Femur (tissue), 1 donor: Measurements from ENCODE around the gene NECTIN3.

Experiments used
- DNase-seq: peaks from one replicate; pipeline ENCODE4 v3.0.0-alpha.2; 2017

NECTIN3 gene

DNA sequence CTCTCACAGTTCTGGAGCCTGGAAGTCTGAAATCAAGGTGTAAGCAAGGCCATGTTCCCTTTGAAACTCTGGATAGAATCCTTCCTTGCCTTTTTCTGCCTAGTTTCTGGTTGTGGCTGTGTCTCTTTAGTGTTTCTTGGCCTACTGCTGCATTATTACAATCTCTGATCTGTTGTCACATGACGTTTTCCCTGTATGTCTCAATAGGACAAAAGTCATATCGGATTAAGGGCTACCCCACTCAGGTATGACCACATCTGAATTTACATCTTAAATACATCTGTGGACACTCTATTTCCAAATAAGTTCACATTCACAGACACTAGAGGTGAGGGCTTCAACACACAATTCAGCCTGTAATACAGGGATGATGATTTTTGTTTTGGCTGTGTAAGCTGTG, 13.3 kb downstream of the NECTIN3 start:
- DNase-seq = no peak

DNA sequence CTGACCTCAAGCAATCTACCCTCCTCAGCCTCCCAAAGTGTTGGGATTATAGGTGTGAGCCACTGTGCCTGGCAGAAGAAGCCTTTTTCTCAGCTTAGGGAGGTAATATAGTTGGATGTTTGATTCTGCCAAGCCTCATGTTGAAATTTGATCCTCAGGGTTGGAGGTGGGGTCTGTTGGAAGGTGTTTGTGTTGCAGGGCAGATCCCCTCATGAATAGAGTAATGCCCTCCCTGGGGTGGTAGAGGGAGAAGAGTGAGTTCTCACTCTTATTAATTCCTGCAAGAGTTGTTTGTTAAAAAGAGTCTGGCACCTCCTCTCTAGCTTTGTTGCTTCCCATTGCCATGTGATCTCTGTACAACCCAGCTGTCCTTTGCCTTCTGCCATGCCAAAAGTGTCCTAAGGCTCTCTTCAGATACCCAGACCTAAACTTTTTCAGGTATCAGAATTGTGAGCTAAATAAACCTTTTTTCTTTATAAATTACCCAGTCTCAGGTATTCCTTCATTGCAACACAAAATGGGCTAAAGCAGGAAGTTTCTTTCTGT, 16.4 kb downstream of the NECTIN3 start:
- no peak for DNase-seq

DNA sequence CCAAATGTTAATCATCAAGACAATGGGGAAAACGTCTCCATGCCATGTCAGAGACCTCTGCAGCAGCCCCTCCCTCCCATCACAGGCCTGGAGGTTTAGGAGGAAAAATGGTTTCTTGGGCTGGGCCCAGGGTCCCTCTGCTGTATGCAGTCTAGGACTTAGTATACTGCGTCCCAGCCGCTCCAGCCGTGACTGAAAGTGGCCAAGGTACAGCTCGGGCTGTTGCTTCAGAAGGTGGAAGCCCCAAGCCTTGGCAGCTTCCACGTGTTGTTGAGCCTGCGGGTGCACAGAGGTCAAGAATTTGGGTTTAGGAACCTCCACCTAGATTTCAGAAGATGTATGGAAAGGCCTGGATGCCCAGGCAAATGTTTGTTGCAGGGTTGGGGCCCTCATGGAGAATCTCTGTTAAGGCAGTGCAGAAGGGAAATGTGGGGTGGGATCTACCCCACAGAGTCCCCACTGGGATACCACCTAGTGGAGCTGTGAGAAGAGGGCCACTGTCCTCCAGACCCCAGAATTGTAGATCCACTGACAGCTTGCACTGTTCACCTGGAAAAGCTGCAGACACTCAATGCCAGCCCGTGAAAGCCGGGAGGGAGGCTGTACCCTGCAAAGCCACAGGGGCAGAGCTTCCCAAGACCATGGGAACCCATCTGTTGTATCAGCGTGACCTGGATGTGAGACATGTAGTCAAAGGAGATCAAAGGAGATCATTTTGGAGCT, 25.0 kb downstream of the NECTIN3 start:
- DNase-seq = no peak

DNA sequence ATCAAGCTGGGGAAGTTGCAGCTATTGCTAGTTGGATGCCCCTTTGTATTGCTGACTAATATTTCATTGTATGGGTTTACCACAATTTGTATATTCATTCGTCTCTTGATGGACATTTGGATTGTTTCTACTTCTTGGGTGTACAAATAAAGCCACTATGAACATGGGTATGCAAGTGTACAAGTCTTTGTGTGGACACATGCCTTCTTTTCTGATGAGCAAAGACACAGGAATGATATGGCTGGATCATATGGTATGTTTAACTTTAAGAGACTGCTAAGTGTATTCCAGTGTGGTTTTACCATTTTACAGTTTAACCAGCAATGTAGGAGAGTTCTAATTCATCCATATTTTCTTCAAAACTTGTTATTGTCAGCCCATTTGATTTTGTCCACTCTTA, 32.2 kb downstream of the NECTIN3 start:
- no peak for DNase-seq

DNA sequence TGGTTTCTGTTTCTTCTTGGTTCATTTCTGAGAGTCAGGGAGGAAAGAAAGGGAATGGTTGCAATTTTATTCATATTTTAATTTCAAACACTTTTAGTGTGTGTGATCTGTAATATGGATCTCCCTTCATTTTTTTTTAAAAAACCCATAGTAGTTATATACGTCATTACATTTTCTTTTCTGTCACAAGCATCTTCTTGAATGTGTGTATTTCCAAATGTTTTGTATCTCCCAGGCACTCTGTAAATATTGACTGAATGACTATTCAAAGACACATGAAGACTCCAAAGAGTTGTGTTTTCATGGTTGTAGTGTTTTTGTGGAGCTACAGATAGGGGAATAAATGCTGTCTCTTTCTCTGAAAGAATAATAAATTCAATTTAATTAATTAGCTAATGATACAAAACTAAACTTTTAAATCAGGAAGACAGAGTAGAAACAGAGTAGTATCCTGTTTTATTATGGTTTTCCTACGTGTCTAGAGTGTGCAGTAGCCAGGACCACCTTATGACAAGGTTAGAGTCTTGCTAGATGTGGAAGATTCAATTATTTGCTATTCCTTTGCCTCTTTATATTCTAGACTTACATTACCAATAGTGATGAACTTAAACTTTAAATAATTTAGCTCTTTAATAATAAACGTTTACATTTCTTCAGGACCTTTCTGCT, 35.5 kb downstream of the NECTIN3 start:
- no peak for DNase-seq

DNA sequence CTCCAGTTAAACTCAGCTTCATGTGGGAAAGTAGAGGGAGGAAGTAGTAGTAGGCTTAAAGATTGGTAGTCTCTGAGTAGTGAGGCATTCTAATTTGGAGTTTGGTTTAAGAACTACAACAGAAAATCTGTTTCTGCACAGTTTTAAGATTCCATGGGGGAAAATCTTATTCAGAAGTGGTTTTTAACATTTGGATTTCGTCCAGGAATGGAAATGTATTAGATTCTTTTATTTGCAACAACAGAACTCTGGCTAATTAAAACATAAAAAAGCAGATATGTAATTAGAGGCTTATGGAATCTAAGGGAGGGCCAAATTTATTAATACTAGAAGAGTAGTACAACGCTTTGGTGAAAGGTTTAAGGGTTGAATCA, 36.0 kb downstream of the NECTIN3 start:
- no peak for DNase-seq

DNA sequence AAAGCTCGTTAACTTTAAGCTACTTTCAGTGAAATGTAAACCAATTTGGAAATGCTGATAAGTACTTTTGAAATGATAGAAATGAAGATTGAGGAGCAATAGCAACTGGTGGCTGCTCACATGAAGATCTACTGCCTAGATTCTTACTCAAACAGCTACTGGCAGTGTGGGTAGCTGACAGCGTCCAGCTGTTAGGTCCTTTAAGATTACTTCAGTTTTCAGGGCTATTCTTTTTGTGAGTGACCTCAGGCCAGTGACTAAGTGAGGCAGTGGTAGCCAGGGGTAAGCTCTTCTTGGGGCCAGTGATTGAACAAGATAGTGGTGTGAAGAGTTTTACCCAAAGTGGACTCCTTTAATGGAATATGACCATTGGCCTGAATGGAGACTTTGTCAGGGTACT, 41.3 kb downstream of the NECTIN3 start:
- DNase-seq = no peak

DNA sequence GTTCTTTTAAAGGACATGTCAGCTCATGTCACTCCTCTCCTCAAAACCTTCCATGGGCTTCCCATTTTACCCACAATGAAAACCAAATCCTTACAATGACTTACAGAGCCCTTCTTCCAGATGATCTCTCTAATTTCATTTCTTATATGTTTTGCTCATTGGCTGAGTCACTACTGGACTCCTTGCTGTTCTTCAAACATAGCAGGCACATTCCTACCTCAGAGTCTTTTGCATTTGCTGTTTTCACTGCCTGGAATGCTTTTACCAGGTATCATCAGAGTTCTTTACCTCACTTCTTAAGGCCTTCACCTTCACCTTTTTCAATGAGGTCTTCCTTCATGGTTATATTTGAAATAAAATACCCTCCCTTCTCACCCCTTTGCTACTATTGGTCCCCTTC, 57.3 kb downstream of the NECTIN3 start:
- no peak for DNase-seq

DNA sequence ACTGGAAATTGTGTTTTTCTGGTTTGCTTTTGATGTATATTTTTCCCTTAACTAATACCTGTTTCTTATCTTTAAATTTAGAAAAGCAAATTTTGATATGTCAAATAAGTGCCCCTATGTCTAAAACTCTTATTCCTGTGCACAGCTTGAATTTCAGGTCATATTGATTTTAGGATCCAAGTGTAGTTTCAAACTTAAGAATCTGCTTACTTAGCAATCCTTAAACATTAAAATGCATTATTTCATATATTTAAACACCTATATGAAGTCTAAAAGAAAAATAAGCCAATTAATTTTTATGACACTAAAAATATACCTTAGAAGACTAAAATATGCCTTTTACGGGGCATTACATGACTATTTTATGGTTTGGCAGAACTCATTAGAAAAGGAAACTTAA, 59.2 kb downstream of the NECTIN3 start:
- no peak for DNase-seq

DNA sequence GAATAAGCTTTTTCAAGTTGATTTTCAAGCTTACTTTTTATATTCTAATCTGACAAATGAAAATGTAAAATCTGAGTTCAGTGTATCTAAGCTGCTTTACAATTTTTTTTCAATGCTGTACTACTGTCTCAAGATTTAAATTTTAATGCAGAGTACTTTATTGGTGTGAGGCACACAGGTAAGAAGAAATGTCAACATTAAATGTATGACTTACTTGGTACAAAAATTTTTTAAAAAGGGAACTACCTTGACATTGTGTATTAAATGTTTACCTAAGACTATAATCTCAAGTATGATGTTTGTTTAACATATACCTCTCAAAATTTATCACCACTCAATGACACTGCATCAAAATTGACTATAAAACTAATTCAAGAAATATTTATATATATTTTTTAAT, 62.7 kb downstream of the NECTIN3 start:
- DNase-seq = no peak

DNA sequence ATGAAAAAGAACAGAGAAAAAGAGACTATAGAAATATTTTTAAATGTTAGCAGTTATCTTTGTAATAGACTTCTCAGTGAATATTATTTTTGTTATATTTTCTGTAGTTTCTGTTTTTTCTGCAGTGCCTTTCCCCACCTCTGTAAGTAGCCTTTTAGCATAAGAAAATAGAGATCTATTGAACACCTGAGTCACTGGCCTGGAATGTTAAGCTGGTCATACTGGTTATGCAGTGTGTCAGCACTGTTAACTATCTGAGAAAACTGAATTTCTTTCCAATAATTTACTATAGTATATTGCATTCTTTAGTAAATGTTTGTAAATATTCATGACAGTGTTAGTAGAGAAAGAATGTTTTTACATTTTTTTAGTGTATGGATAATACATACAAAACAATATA, 79.8 kb downstream of the NECTIN3 start:
- no peak for DNase-seq

DNA sequence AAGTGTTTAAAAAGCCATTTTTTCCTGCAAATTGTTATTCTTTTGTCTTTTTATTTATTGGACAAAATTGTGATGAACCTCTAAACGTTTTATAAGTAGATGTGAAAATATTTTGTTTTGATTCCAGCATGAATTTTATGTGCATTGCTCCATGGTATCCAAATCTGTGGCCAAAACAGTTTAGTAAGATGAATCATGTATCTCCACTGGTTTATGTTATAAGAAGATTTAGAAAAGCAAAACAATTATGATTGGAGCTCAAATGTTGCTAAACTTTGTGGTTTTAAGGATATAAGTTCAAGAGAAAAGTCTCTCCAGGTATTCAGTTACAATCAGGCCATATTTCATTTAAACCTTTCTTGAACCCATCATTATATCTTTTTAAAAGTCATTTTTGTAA, 80.9 kb downstream of the NECTIN3 start:
- no peak for DNase-seq

DNA sequence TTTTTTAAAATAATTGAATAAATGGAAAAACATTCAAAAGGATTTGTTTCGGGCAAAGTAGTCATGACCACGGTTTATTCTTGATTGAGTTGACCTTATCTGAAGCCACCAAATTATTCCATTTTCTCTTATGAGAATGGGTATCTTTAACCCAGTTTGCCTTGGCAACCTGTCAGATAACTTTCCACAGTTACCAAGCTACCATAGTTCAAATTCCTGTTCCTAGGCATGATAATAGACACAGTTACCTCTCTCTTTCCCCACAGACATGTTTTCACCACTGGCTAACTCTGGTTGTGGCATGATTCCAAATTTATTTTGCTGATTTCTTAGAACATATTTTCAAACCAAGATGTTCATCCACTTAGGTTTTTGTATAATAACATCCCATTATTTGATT, 84.9 kb downstream of the NECTIN3 start:
- DNase-seq = no peak

DNA sequence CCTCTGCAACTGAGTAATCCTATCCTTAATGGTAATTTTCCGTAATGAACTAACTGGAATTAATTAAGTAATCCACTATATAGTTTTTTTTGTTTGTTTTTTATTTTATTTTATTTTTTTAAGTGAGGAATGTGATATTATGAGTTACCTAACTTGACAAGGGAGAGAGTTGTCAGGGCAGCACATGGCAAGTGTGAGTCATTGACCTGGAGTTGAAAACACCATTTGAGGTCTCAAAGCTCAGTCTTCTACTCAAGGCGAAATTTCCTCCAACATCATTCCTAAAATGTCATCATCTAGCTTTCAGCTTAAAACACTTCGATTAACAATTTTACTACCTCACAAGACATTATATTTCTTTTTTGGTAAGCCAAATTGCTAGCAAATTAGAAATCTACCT, 87.8 kb downstream of the NECTIN3 start:
- no peak for DNase-seq

DNA sequence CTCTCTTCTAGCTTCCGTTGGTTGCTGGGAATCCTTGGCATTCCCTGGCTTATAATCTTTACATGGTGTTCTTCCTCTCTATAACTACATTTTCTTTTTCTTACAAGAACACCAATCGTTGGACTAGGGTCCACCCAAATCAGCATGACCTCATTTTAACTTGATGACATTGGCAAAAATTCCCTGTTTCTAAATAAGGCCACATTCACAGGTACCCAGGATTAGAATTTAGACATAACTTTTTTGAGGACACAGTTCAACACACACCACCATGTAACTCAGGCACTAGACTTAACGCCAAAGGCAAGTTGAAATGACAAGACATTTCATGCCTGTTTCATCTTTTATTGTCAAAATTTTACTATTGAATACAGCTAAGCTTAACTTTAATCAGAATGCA, 93.0 kb downstream of the NECTIN3 start:
- DNase-seq = no peak

DNA sequence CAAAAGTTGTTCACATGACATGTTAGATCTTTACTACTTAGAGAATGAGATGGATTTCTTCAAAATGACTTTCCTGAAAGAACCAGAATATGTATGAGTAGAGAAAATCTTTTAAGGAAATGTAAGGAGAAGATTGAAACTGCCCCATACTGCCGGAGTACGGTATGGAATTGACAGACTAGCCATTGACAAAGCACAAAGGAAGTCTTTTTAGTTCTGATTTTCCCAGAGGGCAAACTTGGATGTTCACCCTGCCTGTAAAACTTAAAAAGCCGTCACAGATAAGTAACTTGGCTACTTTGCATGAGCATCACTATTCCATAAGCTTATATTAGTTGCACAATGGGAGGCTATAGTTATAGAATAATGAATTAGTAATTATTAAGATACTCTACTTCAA, 93.8 kb downstream of the NECTIN3 start:
- no peak for DNase-seq

DNA sequence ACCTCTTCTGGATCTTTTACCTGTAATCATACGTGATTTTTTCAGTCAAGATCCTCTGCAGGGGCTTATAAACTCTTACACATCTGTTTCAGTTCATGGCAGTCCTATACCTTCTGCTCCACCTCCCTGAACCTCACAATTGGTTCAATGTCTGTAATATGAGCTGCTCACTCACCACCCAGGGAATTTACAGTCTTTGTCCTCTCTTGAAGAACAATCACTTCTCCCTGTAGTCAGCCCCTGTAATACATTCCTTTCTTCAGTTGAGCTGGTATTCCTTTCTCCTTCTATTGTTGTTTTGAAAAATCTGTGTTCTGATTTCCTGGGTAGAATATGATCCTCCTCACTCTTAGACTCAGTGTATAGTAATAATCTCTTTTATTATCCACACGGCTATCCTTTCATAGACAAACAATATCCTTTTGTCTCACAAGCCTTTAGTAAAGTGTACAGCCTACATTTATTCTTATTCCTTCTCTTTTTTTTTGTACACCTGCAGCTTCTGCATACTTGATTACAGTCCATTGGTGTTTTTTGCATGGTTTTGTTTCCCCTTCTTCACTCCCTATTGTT, 101.8 kb downstream of the NECTIN3 start:
- DNase-seq = no peak

DNA sequence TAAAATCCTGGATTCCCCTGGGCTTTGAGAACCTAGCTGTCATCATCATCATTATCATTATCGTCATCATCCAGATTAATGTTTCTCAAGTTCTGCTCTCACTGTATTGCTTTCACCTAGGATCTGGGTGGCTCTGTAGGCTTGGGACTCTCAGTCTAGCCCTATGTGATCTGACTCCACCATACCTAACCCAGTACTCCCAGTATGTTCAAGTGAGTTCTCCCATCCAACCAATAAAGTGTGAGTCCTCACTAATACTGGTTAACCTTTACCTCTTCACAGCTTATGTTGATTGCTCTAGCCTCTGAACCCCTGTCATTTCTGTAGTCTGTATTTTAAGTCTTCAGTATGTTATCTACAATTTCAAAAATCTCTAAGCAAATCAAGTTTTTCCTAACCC, 102.3 kb downstream of the NECTIN3 start:
- DNase-seq = no peak

DNA sequence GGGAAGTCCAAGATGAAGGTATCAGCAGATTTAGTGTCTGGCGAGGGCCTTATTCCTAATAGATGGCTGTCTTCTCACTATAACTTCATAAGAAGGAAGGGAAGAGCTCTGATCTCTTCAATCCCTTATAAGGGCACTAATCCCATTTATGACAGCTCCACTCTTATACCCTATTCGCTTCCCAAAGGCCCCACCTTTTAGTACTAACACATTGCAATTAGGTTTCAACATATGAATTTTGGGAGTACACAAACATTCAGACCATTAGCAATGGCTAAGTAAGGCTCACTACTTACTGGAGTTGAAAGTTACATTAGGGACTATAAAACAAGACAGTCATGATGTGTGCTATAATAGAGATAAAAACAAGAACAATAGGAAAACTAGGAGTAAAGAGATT, 118.9 kb downstream of the NECTIN3 start:
- no peak for DNase-seq

DNA sequence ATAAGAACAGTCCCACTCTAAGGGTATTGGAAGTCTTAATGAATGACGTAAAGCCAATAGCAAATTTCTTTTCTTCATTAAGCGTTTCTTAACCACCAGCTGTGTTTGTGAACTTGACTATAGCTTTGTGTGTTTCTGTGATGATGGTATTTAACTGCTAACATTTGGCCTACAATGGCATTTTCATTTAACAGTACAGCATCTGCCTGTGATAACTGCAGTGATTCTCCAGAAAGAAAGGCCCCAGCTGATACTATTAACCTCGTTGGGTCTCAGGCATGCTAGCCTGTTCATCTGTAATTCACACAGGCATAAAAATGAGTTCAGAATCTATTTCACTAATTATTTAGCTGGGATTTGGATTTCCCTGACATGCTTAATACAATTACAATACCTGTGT, 121.9 kb downstream of the NECTIN3 start:
- no peak for DNase-seq

DNA sequence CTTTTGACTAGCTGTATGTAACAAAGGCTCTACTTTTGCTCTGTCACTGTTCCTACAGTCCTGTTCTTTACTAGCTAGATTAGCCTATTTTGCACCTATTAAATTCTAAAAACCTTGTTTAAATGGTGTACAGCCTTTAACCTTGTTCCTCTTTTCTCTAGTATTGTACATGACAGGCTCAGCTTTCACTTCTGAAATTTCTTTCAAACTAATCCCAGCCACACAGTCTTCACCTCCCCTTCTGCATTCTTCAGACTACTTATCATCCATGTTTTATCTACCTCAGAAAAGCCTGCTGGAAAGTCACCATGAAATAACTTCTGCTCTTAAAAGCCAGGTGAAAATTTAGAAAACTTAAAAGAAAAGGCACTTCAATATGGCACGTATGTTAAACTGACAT, 122.4 kb downstream of the NECTIN3 start:
- no peak for DNase-seq

DNA sequence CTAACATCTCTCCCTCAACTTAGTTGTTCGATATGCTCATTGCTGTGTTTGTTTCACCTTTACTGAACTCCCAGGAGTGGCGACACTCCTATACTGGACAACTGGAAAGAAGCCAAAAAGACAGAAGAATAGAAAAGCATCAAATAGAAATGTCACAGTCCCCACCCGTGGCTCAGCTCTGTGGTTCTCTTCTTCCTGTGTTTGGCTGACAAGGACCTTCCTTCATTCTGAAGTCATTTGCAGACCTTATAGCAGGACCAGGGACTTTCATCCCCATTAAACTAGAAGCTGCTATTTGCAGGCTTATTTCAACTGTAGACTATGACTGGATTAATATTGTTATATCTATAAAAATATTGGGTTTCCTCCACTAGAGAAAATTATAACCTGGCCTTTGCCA, 125.9 kb downstream of the NECTIN3 start:
- no peak for DNase-seq

DNA sequence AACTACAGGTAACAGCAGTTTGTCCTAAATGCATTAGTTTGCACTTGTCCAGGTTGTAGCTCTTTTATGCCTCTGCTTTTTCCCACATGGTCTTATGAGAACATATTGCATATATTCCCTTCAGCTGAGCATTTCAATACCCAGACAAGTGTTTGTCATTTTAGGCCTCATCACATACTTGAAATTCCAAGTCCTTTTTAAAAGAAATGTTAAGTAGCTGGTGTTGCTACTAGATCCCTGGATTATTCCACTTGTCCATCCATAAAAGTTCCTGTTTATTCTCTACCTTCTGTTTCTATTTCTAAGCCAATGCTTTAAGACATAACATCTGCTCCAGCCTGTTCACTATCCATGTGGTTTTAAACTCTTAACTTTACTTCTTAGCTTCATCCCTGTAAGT, 128.4 kb downstream of the NECTIN3 start:
- DNase-seq = no peak

DNA sequence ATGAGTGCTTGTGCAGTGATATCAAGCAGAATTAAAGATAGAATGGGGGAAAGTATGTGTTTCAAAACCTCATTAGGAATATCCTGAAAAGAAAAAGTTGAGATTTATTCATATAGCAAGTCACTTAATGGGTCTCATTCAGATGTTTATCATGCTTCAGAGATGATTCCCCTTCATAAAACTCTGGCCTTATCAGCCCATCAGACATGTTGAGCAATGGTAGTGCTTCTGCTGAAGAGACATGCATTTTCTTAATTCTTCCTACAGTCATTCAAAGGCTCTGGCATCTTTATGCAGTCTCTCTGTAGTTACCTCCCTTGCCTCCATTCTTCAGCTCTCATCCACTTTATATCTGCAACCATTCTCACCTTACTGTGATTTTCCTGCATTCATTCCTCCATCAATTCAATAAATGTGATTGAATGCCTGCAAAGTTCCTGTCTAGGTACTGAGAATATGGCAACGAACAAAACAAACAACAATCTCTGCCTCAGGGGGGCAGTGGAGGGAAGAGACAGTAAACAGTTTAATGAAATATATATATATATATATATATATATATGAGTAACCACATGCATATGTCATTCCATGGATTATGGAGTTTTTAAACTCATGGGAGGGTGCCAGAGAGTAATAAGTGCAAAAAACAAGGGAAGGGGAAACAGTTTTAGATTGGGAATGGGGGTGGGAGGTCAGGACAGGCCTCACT, 138.5 kb downstream of the NECTIN3 start:
- DNase-seq = no peak
